ENCODE measurements around the gene RSPH1. TPM values are rescaled to one million over a fixed set of nuclear protein-coding genes. Genes with fewer than 3 reads are reported as not detected.

RSPH1 gene
- total and polyA plus RNA-seq, 8 donors: 0.37 to 8.9 (median 1.8) TPM; not detected in 1

GRCh38 chr21:42435833-42436232 lies 60.2 kb downstream of the RSPH1 start:
- DNase-seq: no peak
- no peak for TF ChIP-seq EP300 (IDR thresholded peaks at IDR 0.05)
- no peak for TF ChIP-seq POLR2A (IDR thresholded peaks at IDR 0.05)
- no peak for TF ChIP-seq POLR2AphosphoS5 (IDR thresholded peaks at IDR 0.05)
- TF ChIP-seq CTCF (IDR thresholded peaks at IDR 0.05): no peak
- Histone ChIP-seq H3K27me3 (peaks cover 0 to 29% (median 0%) of the 10 kb centered on the region in 3 donors), H3K9me3 (peaks cover 0 to 26% (median 17%) of the 10 kb centered on the region in 4 donors), H3K4me1 (no peaks in the 10 kb centered on the region), H3K36me3 (peaks cover 0 to 4% (median 0%) of the 10 kb centered on the region in 4 donors), H3K27ac (no peak overlapping the region), H3K4me3 (no peak overlapping the region)
- intact Hi-C loops (cut with DNase I; ENCODE audit: low total_unique reads): no loop called here

- no peak for DNase-seq
- Histone ChIP-seq H3K27ac (no peak overlapping the region), H3K4me1 (no peaks in the 10 kb centered on the region), H3K36me3 (peaks cover 0 to 4% (median 0%) of the 10 kb centered on the region in 4 donors), H3K4me3 (no peak overlapping the region), H3K27me3 (peaks cover 0 to 33% (median 0%) of the 10 kb centered on the region in 3 donors), H3K9me3 (peaks cover 0 to 26% (median 17%) of the 10 kb centered on the region in 4 donors)
- intact Hi-C loops (cut with DNase I; ENCODE audit: low total_unique reads): no loop called here
- TF ChIP-seq CTCF (IDR thresholded peaks at IDR 0.05) (no peak), POLR2AphosphoS5 (IDR thresholded peaks at IDR 0.05) (no peak), POLR2A (IDR thresholded peaks at IDR 0.05) (no peak), EP300 (IDR thresholded peaks at IDR 0.05) (no peak)
- 67 to 74% (median 71%) methylated on average over 4 of the region's 4 CpGs for WGBS, 5 donors
Observed at GRCh38 chr21:42435401-42435800, 60.6 kb downstream of the RSPH1 start.

- no peak for DNase-seq
- intact Hi-C loops (cut with DNase I; ENCODE audit: low total_unique reads): no loop called here
- 63 to 71% (median 67%) methylated on average over 3 of the region's 3 CpGs for WGBS, 5 donors
- peaks cover 0 to 35% (median 0%) of the 10 kb centered on the region in 3 donors for H3K27me3 ChIP-seq
- H3K4me1 ChIP-seq: no peaks in the 10 kb centered on the region
- H3K27ac ChIP-seq: no peak overlapping the region
- peaks cover 0 to 4% (median 0%) of the 10 kb centered on the region in 4 donors for H3K36me3 ChIP-seq
- no peak overlapping the region for H3K4me3 ChIP-seq
- TF ChIP-seq POLR2AphosphoS5 (IDR thresholded peaks at IDR 0.05) (no peak), POLR2A (IDR thresholded peaks at IDR 0.05) (no peak), CTCF (IDR thresholded peaks at IDR 0.05) (no peak), EP300 (IDR thresholded peaks at IDR 0.05) (no peak)
- peaks cover 0 to 26% (median 17%) of the 10 kb centered on the region in 4 donors for H3K9me3 ChIP-seq
Observed at GRCh38 chr21:42434884-42435283, 61.1 kb downstream of the RSPH1 start.

- WGBS, 5 donors: 39 to 51% (median 46%) methylated on average over 10 of the region's 10 CpGs
- peak overlapping the region in 1 of 5 donors; percentile 28 for H3K27ac ChIP-seq
- peaks cover 0 to 35% (median 0%) of the 10 kb centered on the region in 3 donors for H3K27me3 ChIP-seq
- DNase-seq: peak; percentile 42 to 81
- H3K4me1 ChIP-seq: no peaks in the 10 kb centered on the region
- TF ChIP-seq EP300 (IDR thresholded peaks at IDR 0.05): no peak
- no peak for TF ChIP-seq CTCF (IDR thresholded peaks at IDR 0.05)
- no peak for TF ChIP-seq POLR2A (IDR thresholded peaks at IDR 0.05)
- TF ChIP-seq POLR2AphosphoS5 (IDR thresholded peaks at IDR 0.05): peak in 1 of 3 donors; percentile 44
- intact Hi-C loops (cut with DNase I; ENCODE audit: low total_unique reads): no loop called here
- peaks cover 0 to 26% (median 17%) of the 10 kb centered on the region in 4 donors for H3K9me3 ChIP-seq
- H3K36me3 ChIP-seq: peaks cover 0 to 4% (median 0%) of the 10 kb centered on the region in 4 donors
- H3K4me3 ChIP-seq: no peak overlapping the region
Observed at GRCh38 chr21:42433946-42434551, 62.0 kb downstream of the RSPH1 start.
